Measurements from ENCODE around the gene SMCHD1.

GRCh38 chr18:2618009-2618408, 37.5 kb upstream of the SMCHD1 start:
- no peak for TF ChIP-seq CTCF (IDR thresholded peaks at IDR 0.05; ENCODE audit: poor library complexity)
- no peak for TF ChIP-seq EZH2 (IDR thresholded peaks at IDR 0.05; ENCODE audit: borderline replicate concordance)

Measured in hepatocyte (in vitro differentiated cells).